SK-N-SH (cell line): ENCODE data around the gene GALNT17. TPM values are rescaled to one million over a fixed set of nuclear protein-coding genes. Genes with fewer than 3 reads are reported as not detected.

Experiments
- CTCF ChIA-PET: fragments of 300-600, 350-600 bp; formaldehyde crosslinking; extraction: SDS; loops from one replicate; lab custom pipeline; 2021; lab: Yijun Ruan, JAX
- POLR2A ChIA-PET: fragments of 350-600 bp; sonication (Branson Sonifier 250); formaldehyde crosslinking; extraction: SDS; loops from one replicate; lab custom pipeline; 2020; ENCODE audit warnings: antibody characterized with exemption, inconsistent platforms; lab: Yijun Ruan, JAX
- DNase-seq: peaks from one replicate; pipeline ENCODE4 v3.0.0; 2012
- H2AFZ ChIP-seq: fragments of 200-600 bp; sonication (generic); 2 replicates; pipeline ENCODE4 v1.8.1; 2016; ENCODE audit warnings: antibody characterized with exemption, mild to moderate bottlenecking, low read depth
- H3F3A ChIP-seq: fragments of 200-600 bp; sonication (generic); replicated peaks from 2 replicates; pipeline ENCODE3; 2016; ENCODE audit warnings: antibody characterized with exemption, mild to moderate bottlenecking; ENCODE audit not compliant: insufficient read depth
- H3K27ac ChIP-seq, 2 experiments: fragments of 200-500 bp in 1 of 2; fragments of 200-600 bp in 1 of 2; sonication (Bioruptor generic) in 1 of 2; sonication (generic), shearing (Covaris generic) in 1 of 2; 2 replicates each; pipeline versions ENCODE4 v1.5.1 to v1.6.1; 2014 to 2016; ENCODE audit warnings: low read depth in 2 of 2, inconsistent platforms in 1 of 2, low read length in 1 of 2, mild to moderate bottlenecking in 1 of 2, mixed read lengths in 1 of 2
- H3K27me3 ChIP-seq: fragments of 200-600 bp; sonication (generic), shearing (Covaris generic); 2 replicates; pipeline ENCODE4 v1.6.1; 2016; ENCODE audit warnings: mixed run types; ENCODE audit not compliant: insufficient read depth
- H3K36me3 ChIP-seq, 2 experiments: fragments of 200-500 bp in 1 of 2; fragments of 200-600 bp in 1 of 2; sonication (Bioruptor generic) in 1 of 2; sonication (generic) in 1 of 2; replicated peaks in 1 of 2; 2 replicates each; pipeline versions ENCODE3 to v1.5.1; 2014 to 2016; ENCODE audit warnings: low read length in 1 of 2, mild to moderate bottlenecking in 1 of 2; ENCODE audit not compliant: insufficient read depth in 2 of 2, control insufficient read depth in 1 of 2
- H3K4me1 ChIP-seq, 2 experiments: fragments of 200-500 bp in 1 of 2; fragments of 200-600 bp in 1 of 2; sonication (Bioruptor generic) in 1 of 2; sonication (generic), shearing (Covaris generic) in 1 of 2; 2 replicates each; pipeline versions ENCODE4 v1.5.1 to v1.6.1; 2014 to 2016; ENCODE audit warnings: low read depth in 1 of 2, low read length in 1 of 2, mixed run types in 1 of 2; ENCODE audit not compliant: insufficient read depth in 2 of 2, control insufficient read depth in 1 of 2
- H3K4me2 ChIP-seq: fragments of 200-600 bp; sonication (generic), shearing (Covaris generic); 2 replicates; pipeline ENCODE4 v1.6.1; 2017; ENCODE audit warnings: mixed run types
- H3K4me3 ChIP-seq, 2 experiments: fragments of 200-500 bp in 1 of 2; fragments of 200-600 bp in 1 of 2; sonication (Bioruptor generic) in 1 of 2; sonication (generic), shearing (Covaris generic) in 1 of 2; 2 replicates each; pipeline versions ENCODE4 v1.5.1 to v1.8.1; 2014 to 2016; ENCODE audit warnings: low read depth in 2 of 2, inconsistent platforms in 1 of 2, low read length in 1 of 2, mild to moderate bottlenecking in 1 of 2, mixed read lengths in 1 of 2, moderate library complexity in 1 of 2
- H3K79me2 ChIP-seq: fragments of 200-600 bp; sonication (generic); 2 replicates; pipeline ENCODE4 v1.8.1; 2017; ENCODE audit warnings: mild to moderate bottlenecking; ENCODE audit not compliant: insufficient read depth
- H3K9ac ChIP-seq: fragments of 200-600 bp; sonication (generic); 2 replicates; pipeline ENCODE4 v1.6.1; 2017; ENCODE audit warnings: mixed run types
- H3K9me2 ChIP-seq: fragments of 200-600 bp; sonication (generic); 2 replicates; pipeline ENCODE4 v1.6.1; 2017; ENCODE audit warnings: mixed run types
- H3K9me3 ChIP-seq: fragments of 200-600 bp; sonication (generic); 2 replicates; pipeline ENCODE4 v1.6.1; 2017; ENCODE audit warnings: mixed run types, mild to moderate bottlenecking, moderate library complexity
- H4K20me1 ChIP-seq: fragments of 200-600 bp; sonication (generic); 2 replicates; pipeline ENCODE4 v1.6.1; 2017; ENCODE audit warnings: mild to moderate bottlenecking, mixed run types; ENCODE audit not compliant: insufficient read depth
- ELF1 ChIP-seq: IDR thresholded peaks from 2 replicates; pipeline ENCODE4 v1.4.0; 2012
- EZH2phosphoT487 ChIP-seq: fragments of 200-600 bp; sonication (generic); IDR thresholded peaks from 2 replicates; pipeline ENCODE4 v1.6.1; 2017; ENCODE audit warnings: low read depth, mixed run types, mild to moderate bottlenecking, antibody characterized with exemption, moderate library complexity, borderline replicate concordance
- FOSL2 ChIP-seq: IDR thresholded peaks from 2 replicates; pipeline ENCODE4 v1.4.0; 2012; ENCODE audit warnings: low read depth, mild to moderate bottlenecking, moderate library complexity, borderline replicate concordance
- FOXJ3 ChIP-seq: sonication (generic); formaldehyde crosslinking; IDR thresholded peaks from 2 replicates; pipeline ENCODE4 v1.5.1; 2020; ENCODE audit warnings: mild to moderate bottlenecking, missing genetic modification reagents
- FOXM1 ChIP-seq: IDR thresholded peaks from 2 replicates; pipeline ENCODE4 v1.4.0; 2012; ENCODE audit warnings: low read depth, mild to moderate bottlenecking
- GABPA ChIP-seq: IDR thresholded peaks from 2 replicates; pipeline ENCODE4 v1.4.0; 2012; ENCODE audit warnings: low read depth, mild to moderate bottlenecking
- GATA2 ChIP-seq: sonication (generic); formaldehyde crosslinking; IDR thresholded peaks from 2 replicates; pipeline ENCODE4 v1.5.0; 2020; ENCODE audit warnings: mild to moderate bottlenecking, missing genetic modification reagents
- JUND ChIP-seq: IDR thresholded peaks from 2 replicates; pipeline ENCODE4 v1.4.0; 2012
- MAX ChIP-seq: IDR thresholded peaks from 2 replicates; pipeline ENCODE4 v1.4.0; 2012; ENCODE audit warnings: low read depth
- MEF2A ChIP-seq: IDR thresholded peaks from 2 replicates; pipeline ENCODE4 v1.4.0; 2012; ENCODE audit warnings: low read depth, borderline replicate concordance
- MXI1 ChIP-seq: IDR thresholded peaks from 2 replicates; pipeline ENCODE4 v1.6.1; 2012; ENCODE audit warnings: mild to moderate bottlenecking, low read depth, low read length, improper control_type of control experiment
- NRF1 ChIP-seq: IDR thresholded peaks from 2 replicates; pipeline ENCODE4 v1.6.1; 2012; ENCODE audit warnings: low read depth, mild to moderate bottlenecking, low read length
- POLR2AphosphoS5 ChIP-seq: IDR thresholded peaks from 2 replicates; pipeline ENCODE4 v1.6.1; 2012; ENCODE audit warnings: low read depth, low read length
- RXRA ChIP-seq: IDR thresholded peaks from 2 replicates; pipeline ENCODE4 v1.4.0; 2012; ENCODE audit warnings: low read depth, mild to moderate bottlenecking, borderline replicate concordance
- ZBTB33 ChIP-seq: IDR thresholded peaks from 2 replicates; pipeline ENCODE4 v1.4.0; 2012; ENCODE audit warnings: low read depth, borderline replicate concordance
- WGBS: methylation state at CpG from one replicate; pipeline ENCODE4 v1.1.6; 2017; ENCODE audit warnings: low lambda C conversion rate; 5-methylcytosine and 5-hydroxymethylcytosine counted together
- polyA plus RNA-seq, 3 experiments: library from polyadenylated mRNA; depleted of rRNA; stranded (reverse); fragments of >200 nt; gene quantifications; 2 replicates each; pipeline ENCODE4 v1.2.3, GENCODE V29; 2012
- TF ChIP-seq, protein P1 (sequence below): IDR thresholded peaks from 2 replicates; pipeline ENCODE4 v1.6.1; 2012; ENCODE audit warnings: mild to moderate bottlenecking, low read depth, low read length, moderate library complexity
- TF ChIP-seq, protein P2 (sequence below): IDR thresholded peaks from 2 replicates; pipeline ENCODE4; 2012

Gene GALNT17
- polyA plus RNA-seq, 1 of the 3 experiments (the other 2 are of a cell fraction): not detected

GRCh38 chr7:71237945-71238344 lies 106.0 kb downstream of the GALNT17 start:
- DNase-seq: no peak
- Histone ChIP-seq H3K9me3 (peaks cover 7% of the 10 kb centered on the region; the same call in 1 of the 2 replicates), H3K4me2 (no peak overlapping the region), H3K4me1 (no peaks in the 10 kb centered on the region), H3K36me3 (no peaks in the 10 kb centered on the region), H3K4me3 (no peak overlapping the region), H3F3A (no peaks in the 10 kb centered on the region), H3K9ac (no peak overlapping the region), H3K27ac (no peak overlapping the region), H3K79me2 (no peaks in the 10 kb centered on the region), H4K20me1 (no peaks in the 10 kb centered on the region), H2AFZ (no peak overlapping the region), H3K27me3 (no peaks in the 10 kb centered on the region), H3K9me2 (no peaks in the 10 kb centered on the region)
- ChIA-PET CTCF (no interaction called here), POLR2A (no interaction called here)
- TF ChIP-seq MXI1 (no peak), NRF1 (no peak), GABPA (no peak), JUND (no peak)
- TF ChIP-seq, protein P1, sequence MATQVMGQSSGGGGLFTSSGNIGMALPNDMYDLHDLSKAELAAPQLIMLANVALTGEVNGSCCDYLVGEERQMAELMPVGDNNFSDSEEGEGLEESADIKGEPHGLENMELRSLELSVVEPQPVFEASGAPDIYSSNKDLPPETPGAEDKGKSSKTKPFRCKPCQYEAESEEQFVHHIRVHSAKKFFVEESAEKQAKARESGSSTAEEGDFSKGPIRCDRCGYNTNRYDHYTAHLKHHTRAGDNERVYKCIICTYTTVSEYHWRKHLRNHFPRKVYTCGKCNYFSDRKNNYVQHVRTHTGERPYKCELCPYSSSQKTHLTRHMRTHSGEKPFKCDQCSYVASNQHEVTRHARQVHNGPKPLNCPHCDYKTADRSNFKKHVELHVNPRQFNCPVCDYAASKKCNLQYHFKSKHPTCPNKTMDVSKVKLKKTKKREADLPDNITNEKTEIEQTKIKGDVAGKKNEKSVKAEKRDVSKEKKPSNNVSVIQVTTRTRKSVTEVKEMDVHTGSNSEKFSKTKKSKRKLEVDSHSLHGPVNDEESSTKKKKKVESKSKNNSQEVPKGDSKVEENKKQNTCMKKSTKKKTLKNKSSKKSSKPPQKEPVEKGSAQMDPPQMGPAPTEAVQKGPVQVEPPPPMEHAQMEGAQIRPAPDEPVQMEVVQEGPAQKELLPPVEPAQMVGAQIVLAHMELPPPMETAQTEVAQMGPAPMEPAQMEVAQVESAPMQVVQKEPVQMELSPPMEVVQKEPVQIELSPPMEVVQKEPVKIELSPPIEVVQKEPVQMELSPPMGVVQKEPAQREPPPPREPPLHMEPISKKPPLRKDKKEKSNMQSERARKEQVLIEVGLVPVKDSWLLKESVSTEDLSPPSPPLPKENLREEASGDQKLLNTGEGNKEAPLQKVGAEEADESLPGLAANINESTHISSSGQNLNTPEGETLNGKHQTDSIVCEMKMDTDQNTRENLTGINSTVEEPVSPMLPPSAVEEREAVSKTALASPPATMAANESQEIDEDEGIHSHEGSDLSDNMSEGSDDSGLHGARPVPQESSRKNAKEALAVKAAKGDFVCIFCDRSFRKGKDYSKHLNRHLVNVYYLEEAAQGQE: no peak
- 4% methylated on average over 2 of the region's 2 CpGs for WGBS

- H3K27ac ChIP-seq: no peak overlapping the region
- H3K4me3 ChIP-seq: no peak overlapping the region
- WGBS: 5% methylated on average over 7 of the region's 7 CpGs
- H3K36me3 ChIP-seq: no peaks in the 10 kb centered on the region
- no peak overlapping the region for H3K4me2 ChIP-seq
- ChIA-PET POLR2A (no interaction called here), CTCF (interaction anchor here (1.7 kb wide), 1 partner anchor 8 kb away, joined by 4 read pairs; no protein-coding TSS in a partner anchor)
- H3K4me1 ChIP-seq: no peaks in the 10 kb centered on the region
- no peaks in the 10 kb centered on the region for H4K20me1 ChIP-seq
- no peak overlapping the region for H3K9ac ChIP-seq
- DNase-seq: no peak
- no peaks in the 10 kb centered on the region for H3K27me3 ChIP-seq
- H3K9me3 ChIP-seq: peaks cover 12% of the 10 kb centered on the region; the same call in 1 of the 2 replicates
- no peaks in the 10 kb centered on the region for H3K9me2 ChIP-seq
- H3F3A ChIP-seq: no peaks in the 10 kb centered on the region
- no peak overlapping the region for H2AFZ ChIP-seq
- H3K79me2 ChIP-seq: no peaks in the 10 kb centered on the region
- TF ChIP-seq RXRA: no peak
- no peak for TF ChIP-seq MEF2A
- no peak for TF ChIP-seq MAX
- TF ChIP-seq, protein P2, sequence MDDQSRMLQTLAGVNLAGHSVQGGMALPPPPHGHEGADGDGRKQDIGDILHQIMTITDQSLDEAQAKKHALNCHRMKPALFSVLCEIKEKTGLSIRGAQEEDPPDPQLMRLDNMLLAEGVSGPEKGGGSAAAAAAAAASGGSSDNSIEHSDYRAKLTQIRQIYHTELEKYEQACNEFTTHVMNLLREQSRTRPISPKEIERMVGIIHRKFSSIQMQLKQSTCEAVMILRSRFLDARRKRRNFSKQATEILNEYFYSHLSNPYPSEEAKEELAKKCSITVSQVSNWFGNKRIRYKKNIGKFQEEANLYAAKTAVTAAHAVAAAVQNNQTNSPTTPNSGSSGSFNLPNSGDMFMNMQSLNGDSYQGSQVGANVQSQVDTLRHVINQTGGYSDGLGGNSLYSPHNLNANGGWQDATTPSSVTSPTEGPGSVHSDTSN: no peak
- TF ChIP-seq POLR2AphosphoS5: no peak
- TF ChIP-seq FOXJ3 (CRISPR knock-in tag): no peak
- TF ChIP-seq NRF1: no peak
- TF ChIP-seq, protein P1: no peak
- TF ChIP-seq EZH2phosphoT487: no peak
- TF ChIP-seq FOSL2: no peak
- TF ChIP-seq ZBTB33: no peak
- TF ChIP-seq ELF1: no peak
- no peak for TF ChIP-seq GATA2
- no peak for TF ChIP-seq FOXM1
Measured at GRCh38 chr7:71238581-71239295, 106.8 kb downstream of the GALNT17 start.
